Measurements from ENCODE around the gene CHKA. TPM values are rescaled to one million over a fixed set of nuclear protein-coding genes. Genes with fewer than 3 reads are reported as not detected.

Gene CHKA
- total RNA-seq (2021; fragmentation: NEBNext Ultra II Directional; extraction: Animal tissue kit (Norgen Biotek cat#: 25700)): 1 to 10 TPM; 6.8 to 9.2 (median 7.8) TPM
- long read RNA-seq, partial matches to known transcripts: 1 of 3 reads
- long read RNA-seq, other reads (novel, unspliced or antisense): 2 of 3 reads

GRCh38 chr11:68121067-68121899 is at the start of gene CHKA:
Gene CHKA (minus strand): TSS chr11:68121388. CDS start chr11:68121177, 211 bp downstream.
- TF ChIP-seq CTCF (IDR thresholded peaks at IDR 0.05): no peak
- Mint-ChIP-seq H3K4me1 (ENCODE audit: low read depth) (peaks cover 33% of the 10 kb centered on the region), H3K4me3 (peak within 1 kb of the TSS; percentile 87), H3K27ac (peak within 1 kb of the TSS; percentile 82), H3K36me3 (ENCODE audit: low read depth) (peaks cover 5% of the 10 kb centered on the region; the same call in 1 of the 2 replicates), H3K9me3 (no peaks in the 10 kb centered on the region), H3K27me3 (ENCODE audit: insufficient read depth) (no peaks in the 10 kb centered on the region; the same call in 1 of the 2 replicates)
- DNase-seq: peak; percentile 75

- no peak for TF ChIP-seq CTCF (IDR thresholded peaks at IDR 0.05)
- no peak overlapping the region for H3K27ac Mint-ChIP-seq
These were observed 48.3 kb upstream of the CHKA start for GRCh38 chr11:68169442-68169841.

GRCh38 chr11:68168694-68169093 is 47.5 kb upstream of the CHKA start:
- no peak overlapping the region for H3K27ac Mint-ChIP-seq

More at GRCh38 chr11:68169442-68169841, 48.3 kb upstream of the CHKA start:
- DNase-seq: no peak
- no peaks in the 10 kb centered on the region for H3K9me3 Mint-ChIP-seq
- peaks cover 7% of the 10 kb centered on the region for H3K4me1 Mint-ChIP-seq (ENCODE audit: low read depth)
- peaks cover 31% of the 10 kb centered on the region for H3K36me3 Mint-ChIP-seq (ENCODE audit: low read depth)
- no peak overlapping the region for H3K4me3 Mint-ChIP-seq
- H3K27me3 Mint-ChIP-seq (ENCODE audit: insufficient read depth): no peaks in the 10 kb centered on the region; the same call in 1 of the 2 replicates

GRCh38 chr11:68167474-68167873 is 46.3 kb upstream of the CHKA start:
- TF ChIP-seq CTCF (IDR thresholded peaks at IDR 0.05): no peak
- Mint-ChIP-seq H3K9me3 (no peaks in the 10 kb centered on the region), H3K27me3 (ENCODE audit: insufficient read depth) (no peaks in the 10 kb centered on the region; the same call in 1 of the 2 replicates), H3K4me1 (ENCODE audit: low read depth) (peaks cover 12% of the 10 kb centered on the region), H3K4me3 (no peak overlapping the region), H3K36me3 (ENCODE audit: low read depth) (peaks cover 32% of the 10 kb centered on the region), H3K27ac (no peak overlapping the region)
- DNase-seq: no peak

More at GRCh38 chr11:68168694-68169093, 47.5 kb upstream of the CHKA start:
- peaks cover 12% of the 10 kb centered on the region for H3K4me1 Mint-ChIP-seq (ENCODE audit: low read depth)
- no peak for TF ChIP-seq CTCF (IDR thresholded peaks at IDR 0.05)
- H3K36me3 Mint-ChIP-seq (ENCODE audit: low read depth): peaks cover 26% of the 10 kb centered on the region
- no peaks in the 10 kb centered on the region; the same call in 1 of the 2 replicates for H3K27me3 Mint-ChIP-seq (ENCODE audit: insufficient read depth)
- H3K4me3 Mint-ChIP-seq: no peak overlapping the region
- DNase-seq: no peak
- H3K9me3 Mint-ChIP-seq: no peaks in the 10 kb centered on the region

- Mint-ChIP-seq H3K36me3 (ENCODE audit: low read depth) (peaks cover 37% of the 10 kb centered on the region), H3K27ac (no peak overlapping the region), H3K4me3 (no peak overlapping the region), H3K27me3 (ENCODE audit: insufficient read depth) (no peaks in the 10 kb centered on the region; the same call in 1 of the 2 replicates), H3K4me1 (ENCODE audit: low read depth) (peaks cover 12% of the 10 kb centered on the region), H3K9me3 (no peaks in the 10 kb centered on the region)
- DNase-seq: no peak
- TF ChIP-seq CTCF (IDR thresholded peaks at IDR 0.05): no peak
These were observed 45.8 kb upstream of the CHKA start for GRCh38 chr11:68166969-68167368.

Data from HFFc6 (cell line).